GM12875 (cell line): ENCODE results near the gene CDC16.
A peak's percentile ranks its signal among the peaks of the same experiment; 100 is the strongest.

Experiments used
- H3K4me3 ChIP-seq: one replicate; pipeline ENCODE4 v1.5.1; 2011; ENCODE audit warnings: low read depth, low read length, control low read depth
- CTCF ChIP-seq: IDR thresholded peaks from 2 replicates; pipeline ENCODE4 v1.5.1; 2011; ENCODE audit warnings: low read depth, mild to moderate bottlenecking, control low read depth, inconsistent platforms, low read length, moderate library complexity, borderline replicate concordance; ENCODE audit not compliant: insufficient read depth

Gene CDC16

GRCh38 chr13:114213980-114214379 lies 20.7 kb upstream of the CDC16 start:
- H3K4me3 ChIP-seq, result no peak overlapping the region
- no peak for TF ChIP-seq CTCF

- no peak overlapping the region for H3K4me3 ChIP-seq
- no peak for TF ChIP-seq CTCF
Observed at GRCh38 chr13:114219392-114219791, 15.3 kb upstream of the CDC16 start.

- H3K4me3 ChIP-seq, result no peak overlapping the region
- TF ChIP-seq CTCF, result no peak
Observed at GRCh38 chr13:114222461-114222968, 12.2 kb upstream of the CDC16 start.

- no peak overlapping the region for H3K4me3 ChIP-seq
- no peak for TF ChIP-seq CTCF
Observed at GRCh38 chr13:114224201-114224600, 10.5 kb upstream of the CDC16 start.

GRCh38 chr13:114225610-114226009 lies 9.1 kb upstream of the CDC16 start:
- H3K4me3 ChIP-seq, result no peak overlapping the region
- TF ChIP-seq CTCF, result no peak

- no peak overlapping the region for H3K4me3 ChIP-seq
- no peak for TF ChIP-seq CTCF
Observed at GRCh38 chr13:114226088-114226487, 8.6 kb upstream of the CDC16 start.

GRCh38 chr13:114226699-114227323 lies 7.9 kb upstream of the CDC16 start:
- peak; percentile 97 for TF ChIP-seq CTCF
- H3K4me3 ChIP-seq, result no peak overlapping the region
